OCI-LY1 (cell line): ENCODE measurements around the gene FAM120A.

ENCODE experiments used
- H2AFZ ChIP-seq: fragments of 200-600 bp; sonication (generic), shearing (Covaris generic); 2 replicates; pipeline ENCODE4 v1.6.0; 2014; ENCODE audit warnings: antibody characterized with exemption, mild to moderate bottlenecking, low read length
- H3F3A ChIP-seq: fragments of 200-600 bp; sonication (generic), shearing (Covaris generic); 2 replicates; pipeline ENCODE4 v1.6.0; 2014; ENCODE audit warnings: mild to moderate bottlenecking, antibody characterized with exemption, low read length, moderate library complexity; ENCODE audit not compliant: insufficient read depth
- H3K27ac ChIP-seq: fragments of 200-600 bp; sonication (generic); 2 replicates; pipeline ENCODE4 v1.5.1; 2014; ENCODE audit warnings: low read length, mixed run types, mild to moderate bottlenecking, low read depth; ENCODE audit not compliant: poor library complexity, severe bottlenecking
- H3K27me3 ChIP-seq: fragments of 200-600 bp; sonication (generic); 2 replicates; pipeline ENCODE4 v1.6.0; 2014; ENCODE audit warnings: antibody characterized with exemption, mild to moderate bottlenecking, low read length, moderate library complexity; ENCODE audit not compliant: insufficient read depth
- H3K36me3 ChIP-seq: fragments of 200-600 bp; sonication (generic); 2 replicates; pipeline ENCODE4 v1.6.1; 2014; ENCODE audit warnings: mild to moderate bottlenecking, antibody characterized with exemption, low read length, moderate library complexity, mixed read lengths; ENCODE audit not compliant: insufficient read depth
- H3K4me1 ChIP-seq: fragments of 200-600 bp; sonication (generic); 2 replicates; pipeline ENCODE4 v1.5.1; 2014; ENCODE audit warnings: mild to moderate bottlenecking, low read length, moderate library complexity; ENCODE audit not compliant: insufficient read depth, severe bottlenecking
- H3K4me2 ChIP-seq: fragments of 200-600 bp; sonication (generic), shearing (Covaris generic); 2 replicates; pipeline ENCODE4 v1.6.1; 2014; ENCODE audit warnings: low read length
- H3K4me3 ChIP-seq: fragments of 200-600 bp; sonication (generic); 2 replicates; pipeline ENCODE4 v1.5.1; 2014; ENCODE audit warnings: low read length, low read depth, mild to moderate bottlenecking, mixed read lengths; ENCODE audit not compliant: poor library complexity, severe bottlenecking
- H3K79me2 ChIP-seq: fragments of 200-600 bp; shearing (Covaris generic); 2 replicates; pipeline ENCODE4 v1.6.1; 2016; ENCODE audit warnings: mixed run types, low read length, mixed read lengths; ENCODE audit not compliant: insufficient read depth
- H3K9ac ChIP-seq: fragments of 200-600 bp; sonication (generic), shearing (Covaris generic); 2 replicates; pipeline ENCODE4 v1.6.1; 2014; ENCODE audit warnings: mild to moderate bottlenecking, low read length, mixed read lengths
- H3K9me2 ChIP-seq: fragments of 200-600 bp; sonication (generic), shearing (Covaris generic); 2 replicates; pipeline ENCODE4 v1.6.1; 2014; ENCODE audit warnings: low read depth, mild to moderate bottlenecking, low read length, mixed read lengths
- H3K9me3 ChIP-seq: fragments of 200-600 bp; shearing (Covaris generic); 2 replicates; pipeline ENCODE4 v1.6.1; 2014; ENCODE audit warnings: low read length, mixed read lengths
- H4K20me1 ChIP-seq: fragments of 200-600 bp; sonication (generic), shearing (Covaris generic); 2 replicates; pipeline ENCODE4 v1.6.0; 2016; ENCODE audit warnings: mild to moderate bottlenecking, low read length; ENCODE audit not compliant: insufficient read depth
- CTCF ChIP-seq: fragments of 200-600 bp; sonication (generic), shearing (Covaris generic); IDR thresholded peaks from 2 replicates; pipeline ENCODE4 v1.5.1; 2017; ENCODE audit warnings: mild to moderate bottlenecking, antibody characterized with exemption, low read length, moderate library complexity, mixed read lengths
- EZH2 ChIP-seq: fragments of 200-600 bp; sonication (generic), shearing (Covaris generic); IDR thresholded peaks from 2 replicates; pipeline ENCODE4 v1.8.0; 2017; ENCODE audit warnings: borderline replicate concordance, mixed run types, mild to moderate bottlenecking, antibody characterized with exemption, low read length, moderate library complexity, mixed read lengths

The FAM120A gene

GRCh38 chr9:93560991-93561390, 109.5 kb downstream of the FAM120A start:
- no peak for TF ChIP-seq EZH2
- Histone ChIP-seq H3K4me3 (no peak overlapping the region), H3K27me3 (no peaks in the 10 kb centered on the region), H3K4me1 (peaks cover 1% of the 10 kb centered on the region), H3K9me2 (no peaks in the 10 kb centered on the region), H3K36me3 (peaks cover 82% of the 10 kb centered on the region), H4K20me1 (no peaks in the 10 kb centered on the region), H3F3A (no peaks in the 10 kb centered on the region; the same call in 1 of the 2 replicates), H3K9me3 (no peaks in the 10 kb centered on the region), H3K9ac (no peak overlapping the region), H3K4me2 (no peak overlapping the region), H3K27ac (no peak overlapping the region), H2AFZ (no peak overlapping the region), H3K79me2 (no peaks in the 10 kb centered on the region)

GRCh38 chr9:93562157-93562556, 110.7 kb downstream of the FAM120A start:
- no peaks in the 10 kb centered on the region; the same call in 1 of the 2 replicates for H3F3A ChIP-seq
- H3K27ac ChIP-seq, result no peak overlapping the region
- peaks cover 72% of the 10 kb centered on the region for H3K36me3 ChIP-seq
- no peak overlapping the region for H3K4me3 ChIP-seq
- peaks cover 8% of the 10 kb centered on the region for H3K4me1 ChIP-seq
- no peaks in the 10 kb centered on the region for H3K27me3 ChIP-seq
- H2AFZ ChIP-seq, result no peak overlapping the region
- no peak overlapping the region for H3K9ac ChIP-seq
- no peaks in the 10 kb centered on the region for H3K79me2 ChIP-seq
- H3K9me3 ChIP-seq, result no peaks in the 10 kb centered on the region
- no peaks in the 10 kb centered on the region for H3K9me2 ChIP-seq
- TF ChIP-seq CTCF, result no peak
- TF ChIP-seq EZH2, result no peak
- H4K20me1 ChIP-seq, result no peaks in the 10 kb centered on the region
- H3K4me2 ChIP-seq, result no peak overlapping the region

GRCh38 chr9:93565089-93565488, 113.6 kb downstream of the FAM120A start:
- H3K4me2 ChIP-seq, result no peak overlapping the region
- H3K4me1 ChIP-seq, result peaks cover 13% of the 10 kb centered on the region
- H3K27ac ChIP-seq, result no peak overlapping the region
- H3K36me3 ChIP-seq, result peaks cover 45% of the 10 kb centered on the region
- H3K9me2 ChIP-seq, result no peaks in the 10 kb centered on the region
- H2AFZ ChIP-seq, result no peak overlapping the region
- no peaks in the 10 kb centered on the region; the same call in 1 of the 2 replicates for H3F3A ChIP-seq
- TF ChIP-seq EZH2, result no peak
- TF ChIP-seq CTCF, result no peak
- H3K27me3 ChIP-seq, result no peaks in the 10 kb centered on the region
- H3K4me3 ChIP-seq, result no peak overlapping the region
- no peaks in the 10 kb centered on the region for H4K20me1 ChIP-seq
- no peaks in the 10 kb centered on the region for H3K79me2 ChIP-seq
- H3K9me3 ChIP-seq, result no peaks in the 10 kb centered on the region
- no peak overlapping the region for H3K9ac ChIP-seq
